OCI-LY3 (cell line): ENCODE measurements around the gene SLC44A1.

ENCODE experiments used
- EZH2phosphoT487 ChIP-seq: fragments of 200-600 bp; shearing (Covaris generic); IDR thresholded peaks from 2 replicates; pipeline ENCODE4 v1.6.1; 2018; ENCODE audit warnings: antibody characterized with exemption, mixed run types, low read depth
- TF ChIP-seq, protein P1 (sequence below): fragments of 200-600, 300-600 bp; sonication (generic); IDR thresholded peaks from 2 replicates; pipeline ENCODE4 v1.5.1; 2014; ENCODE audit warnings: antibody characterized with exemption, low read length, low read depth

DNA sequence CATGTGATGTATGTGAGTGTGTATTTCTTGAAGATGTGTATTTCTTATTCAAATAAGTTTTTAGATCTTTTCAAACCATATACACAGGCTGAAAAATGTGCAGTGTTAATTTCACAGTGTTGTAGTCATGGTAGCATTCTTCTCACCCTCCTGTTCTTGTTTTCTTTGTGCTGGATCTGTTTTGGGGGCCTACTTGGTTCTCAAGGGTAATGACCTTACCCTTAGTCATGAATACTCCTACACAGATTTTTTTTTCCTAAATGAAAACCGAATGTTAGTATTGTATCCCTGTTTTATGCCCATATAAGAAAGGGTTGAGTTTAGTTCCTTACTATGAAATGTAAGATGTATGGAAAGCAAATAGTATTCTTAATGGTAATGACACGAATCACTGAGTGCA lies 88.0 kb downstream of the SLC44A1 start:
- TF ChIP-seq, protein P1, sequence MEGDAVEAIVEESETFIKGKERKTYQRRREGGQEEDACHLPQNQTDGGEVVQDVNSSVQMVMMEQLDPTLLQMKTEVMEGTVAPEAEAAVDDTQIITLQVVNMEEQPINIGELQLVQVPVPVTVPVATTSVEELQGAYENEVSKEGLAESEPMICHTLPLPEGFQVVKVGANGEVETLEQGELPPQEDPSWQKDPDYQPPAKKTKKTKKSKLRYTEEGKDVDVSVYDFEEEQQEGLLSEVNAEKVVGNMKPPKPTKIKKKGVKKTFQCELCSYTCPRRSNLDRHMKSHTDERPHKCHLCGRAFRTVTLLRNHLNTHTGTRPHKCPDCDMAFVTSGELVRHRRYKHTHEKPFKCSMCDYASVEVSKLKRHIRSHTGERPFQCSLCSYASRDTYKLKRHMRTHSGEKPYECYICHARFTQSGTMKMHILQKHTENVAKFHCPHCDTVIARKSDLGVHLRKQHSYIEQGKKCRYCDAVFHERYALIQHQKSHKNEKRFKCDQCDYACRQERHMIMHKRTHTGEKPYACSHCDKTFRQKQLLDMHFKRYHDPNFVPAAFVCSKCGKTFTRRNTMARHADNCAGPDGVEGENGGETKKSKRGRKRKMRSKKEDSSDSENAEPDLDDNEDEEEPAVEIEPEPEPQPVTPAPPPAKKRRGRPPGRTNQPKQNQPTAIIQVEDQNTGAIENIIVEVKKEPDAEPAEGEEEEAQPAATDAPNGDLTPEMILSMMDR = no peak
- no peak for TF ChIP-seq EZH2phosphoT487
